HG03439 (cell line): Measurements from ENCODE around the gene C14orf119.
"Not testable (repeated sequence)": the region's sequence is repeated elsewhere in the genome, so short reads cannot be mapped to it uniquely, and the experiment has no call there.

Experiments used
- ATAC-seq: cut with Tn5 transposase; IDR thresholded peaks from one replicate; pipeline ENCODE4 v1.9.1; 2021; ENCODE audit warnings: mild to moderate bottlenecking, moderate library complexity; ENCODE audit not compliant: unreplicated experiment

C14orf119 gene

DNA sequence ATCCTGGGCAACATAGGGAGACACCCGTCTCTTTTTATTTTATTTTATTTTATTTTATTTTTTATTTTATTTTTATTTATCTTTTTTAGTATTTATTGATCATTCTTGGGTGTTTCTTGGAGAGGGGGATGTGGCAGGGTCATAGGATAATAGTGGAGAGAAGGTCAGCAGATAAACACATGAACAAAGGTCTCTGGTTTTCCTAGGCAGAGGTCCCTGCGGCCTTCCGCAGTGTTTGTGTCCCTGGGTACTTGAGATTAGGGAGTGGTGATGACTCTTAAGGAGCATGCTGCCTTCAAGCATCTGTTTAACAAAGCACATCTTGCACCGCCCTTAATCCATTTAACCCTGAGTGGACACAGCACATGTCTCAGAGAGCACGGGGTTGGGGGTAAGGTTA, 12.3 kb downstream of the C14orf119 start:
- not testable (repeated sequence) for ATAC-seq

DNA sequence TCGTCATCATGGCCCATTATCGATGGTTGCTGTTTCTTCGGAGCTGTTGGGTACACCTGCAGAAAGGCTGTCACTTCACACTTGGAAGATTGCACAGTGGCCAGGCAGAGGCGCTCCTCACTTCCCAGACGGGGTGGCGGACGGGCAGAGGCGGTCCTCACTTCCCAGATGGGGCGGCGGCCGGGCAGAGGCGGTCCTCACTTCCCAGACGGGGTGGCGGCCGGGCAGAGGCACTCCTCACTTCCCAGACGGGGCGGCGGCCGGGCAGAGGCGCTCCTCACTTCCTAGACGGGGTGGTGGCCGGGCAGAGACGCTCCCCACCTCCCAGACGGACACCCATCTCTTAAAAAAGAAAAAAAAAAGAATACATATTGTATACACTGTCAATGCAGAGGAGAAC, 12.9 kb downstream of the C14orf119 start:
- not testable (repeated sequence) for ATAC-seq

DNA sequence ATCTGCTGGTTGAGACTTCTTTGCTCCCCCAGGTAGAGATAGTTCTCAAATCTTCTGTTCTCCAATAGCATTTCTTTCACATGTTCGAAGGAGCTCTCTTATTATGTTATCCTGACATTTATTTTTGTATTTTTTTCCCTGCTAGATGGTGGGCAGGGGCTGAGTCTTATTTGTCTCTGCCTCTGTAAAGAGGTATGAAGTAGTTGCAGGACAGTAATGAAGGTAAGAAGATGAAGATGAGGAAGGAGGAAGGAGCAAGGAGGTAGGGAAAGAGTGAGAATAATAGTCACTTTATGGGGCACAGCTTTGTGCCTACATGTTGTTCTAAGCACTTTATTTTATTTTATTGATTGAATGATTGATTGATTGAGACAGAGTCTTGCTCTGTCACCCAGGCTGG, 14.5 kb downstream of the C14orf119 start:
- no peak for ATAC-seq

DNA sequence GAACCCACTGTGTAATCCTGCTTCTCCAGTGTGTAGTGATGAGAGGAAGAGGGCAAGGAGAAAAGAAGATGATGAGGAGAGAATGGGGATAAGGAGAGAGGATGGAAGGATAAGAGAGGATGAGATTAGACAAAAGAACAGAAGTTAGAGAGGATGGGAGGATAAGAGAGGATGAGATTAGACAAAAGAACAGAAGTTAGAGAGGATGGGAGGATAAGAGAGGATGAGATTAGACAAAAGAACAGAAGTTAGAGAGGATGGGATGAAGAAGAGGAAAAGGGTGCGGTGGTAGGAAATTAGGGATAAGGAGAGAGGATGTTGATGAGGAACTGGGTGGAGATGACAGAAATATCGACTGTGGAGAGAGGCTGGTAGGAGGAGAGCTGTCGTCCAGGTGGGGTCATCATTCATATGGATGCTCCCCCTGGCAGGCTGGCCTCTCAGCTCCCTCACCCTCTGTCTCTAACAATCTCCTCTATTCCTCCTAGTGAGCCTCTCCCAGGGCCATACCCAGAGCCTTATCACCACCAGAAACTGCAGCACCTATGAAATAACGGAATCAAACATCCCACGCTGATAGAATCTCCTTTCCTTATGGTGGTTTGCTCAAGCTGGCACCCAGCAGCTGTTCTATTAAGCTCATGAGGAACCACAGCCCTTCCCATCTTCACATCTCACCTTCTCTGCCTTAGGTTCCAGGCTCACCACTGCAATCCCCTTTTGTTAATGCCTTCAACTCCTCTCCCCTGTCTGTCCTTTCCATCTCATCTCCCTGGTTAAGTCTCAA, 15.5 kb downstream of the C14orf119 start:
- ATAC-seq = no peak

DNA sequence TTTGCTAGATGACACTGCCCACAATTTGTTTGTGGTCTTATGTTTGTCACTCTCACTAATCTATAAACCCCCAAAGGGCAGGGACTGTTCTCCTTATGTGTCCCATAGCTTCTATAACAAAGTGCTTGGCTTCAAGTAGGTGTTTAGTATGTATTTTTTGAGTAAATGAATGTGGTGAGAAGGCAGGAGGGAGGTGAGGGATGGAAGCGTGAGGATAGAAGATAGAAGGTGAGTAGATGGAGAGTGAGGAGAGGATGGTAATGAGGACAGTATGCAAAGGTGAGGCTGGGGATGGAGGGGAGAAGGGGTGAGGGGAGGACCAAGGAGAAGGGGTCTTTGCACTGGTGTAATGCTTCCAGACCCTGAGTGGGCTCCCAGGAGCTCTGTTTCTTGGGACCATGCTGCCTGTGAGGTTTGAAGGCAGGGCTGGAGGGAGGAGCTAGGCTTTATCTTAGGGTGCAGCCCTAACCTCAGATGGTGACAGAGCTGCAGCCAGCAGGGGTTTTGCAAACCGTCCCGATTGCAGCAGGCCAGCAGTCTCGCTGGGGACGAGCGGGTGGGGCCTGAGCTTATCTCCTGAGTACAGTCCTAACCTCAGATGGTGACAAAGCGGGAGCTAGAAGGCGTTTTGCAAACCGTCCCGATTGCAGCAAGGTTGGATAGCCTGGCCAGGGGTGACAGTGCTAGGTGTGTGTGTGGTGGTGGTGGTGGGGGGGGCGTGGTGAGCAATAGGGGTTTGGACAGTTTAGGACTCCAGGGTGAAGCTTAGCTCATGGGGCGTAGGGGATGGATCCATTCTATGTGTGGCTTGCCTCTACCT, 17.3 kb downstream of the C14orf119 start:
- no peak for ATAC-seq

DNA sequence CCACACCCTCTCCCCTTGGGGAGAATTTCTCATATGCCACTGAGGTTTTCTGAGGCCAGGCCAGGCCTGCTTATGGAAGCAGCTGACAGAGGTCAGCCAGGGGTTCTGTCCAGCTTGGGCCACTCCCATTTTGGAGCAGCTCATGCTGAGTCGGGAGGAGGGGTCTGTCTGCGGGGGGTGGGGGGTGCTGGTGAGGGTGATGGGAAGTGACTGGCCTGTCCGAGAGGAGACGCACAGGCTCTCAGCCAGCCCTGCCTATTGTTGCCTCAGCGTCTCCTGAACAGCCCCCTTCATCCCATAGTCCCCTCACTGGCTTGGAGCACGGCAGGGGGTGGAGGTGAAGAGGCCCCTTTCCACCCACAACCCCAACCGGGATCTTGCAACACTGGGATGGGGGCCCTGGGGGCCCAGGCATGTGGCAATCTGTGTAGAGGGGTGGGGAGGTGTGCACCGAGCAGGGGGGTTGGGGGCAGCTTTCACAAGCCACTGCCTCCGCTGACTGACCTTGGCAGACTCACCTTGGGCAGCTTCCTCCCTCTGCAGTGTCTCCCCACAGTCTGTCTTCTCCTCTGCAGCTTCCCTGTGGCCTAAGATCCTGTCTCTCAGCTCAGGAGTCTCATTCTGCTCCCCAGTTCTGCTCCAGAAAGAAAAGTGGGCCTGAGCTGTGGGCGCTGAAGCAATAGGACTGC, 18.3 kb downstream of the C14orf119 start:
- no peak for ATAC-seq

DNA sequence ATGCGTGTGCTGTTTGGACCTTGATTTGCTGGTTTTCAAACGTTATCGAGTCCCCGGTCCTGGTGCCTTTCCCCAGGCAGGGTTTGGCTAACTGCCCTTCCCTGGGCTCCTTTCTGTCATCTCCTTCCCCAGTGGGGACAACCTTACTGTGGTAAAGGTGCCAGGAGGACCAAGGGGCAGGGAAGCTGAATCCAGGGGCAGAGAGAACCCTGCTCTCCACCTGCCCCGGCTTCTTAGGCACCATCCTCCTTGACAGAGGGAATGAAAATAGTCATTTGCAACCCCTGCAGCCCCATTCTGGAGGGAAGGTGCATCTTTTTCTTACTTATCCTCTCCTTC, 18.8 kb downstream of the C14orf119 start:
- no peak for ATAC-seq

DNA sequence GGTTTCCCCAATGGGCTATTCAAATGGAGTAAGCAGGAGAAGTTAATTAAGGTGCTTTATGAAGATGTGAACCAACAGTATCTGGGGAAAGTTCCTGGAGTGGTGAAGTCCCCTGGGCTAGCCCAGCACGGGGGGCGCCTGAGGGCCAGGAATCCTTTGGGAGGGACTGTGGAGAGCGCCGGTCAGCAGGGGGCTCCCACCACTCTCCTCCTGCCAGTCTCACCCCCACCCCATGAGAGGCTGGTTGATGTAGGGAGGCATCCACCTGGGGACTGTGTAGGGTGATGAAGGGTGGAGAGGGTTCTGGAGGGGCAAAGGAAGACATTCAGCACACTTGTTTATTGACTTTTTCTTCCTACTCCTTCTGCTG, 19.3 kb downstream of the C14orf119 start:
- ATAC-seq = no peak

DNA sequence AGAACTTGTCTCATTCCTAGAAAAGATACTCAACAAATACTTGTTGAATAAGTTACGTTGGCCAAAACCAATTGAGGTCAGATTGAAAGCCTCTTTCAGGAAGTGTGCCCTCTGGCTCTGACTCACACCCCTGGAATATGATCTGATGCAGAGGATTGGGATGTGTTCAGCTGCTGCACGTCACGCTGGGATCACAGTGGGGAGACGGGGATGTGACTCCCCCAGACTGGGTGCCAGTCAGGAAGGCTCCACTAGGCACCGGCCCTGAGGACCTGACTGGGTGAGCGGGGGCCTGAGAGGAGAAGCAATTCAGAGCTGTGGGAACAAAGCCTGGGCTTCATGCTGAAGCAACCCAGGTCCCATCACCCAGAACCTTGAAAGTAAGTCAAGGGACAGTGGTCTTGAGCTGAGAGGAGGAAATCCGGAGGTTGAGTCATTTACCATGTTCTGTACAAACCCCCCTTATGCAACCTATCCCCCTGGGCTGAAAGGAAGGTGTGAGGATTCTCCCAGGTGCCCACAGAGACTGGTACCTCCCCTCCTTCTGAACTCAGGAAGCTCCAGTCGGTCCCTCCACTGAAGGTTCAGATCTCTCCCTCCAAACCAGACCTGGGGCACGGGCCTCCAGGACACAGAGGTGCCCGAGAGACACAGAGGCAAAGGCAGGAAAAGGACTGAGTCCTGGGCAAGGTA, 19.9 kb downstream of the C14orf119 start:
- ATAC-seq = no peak

DNA sequence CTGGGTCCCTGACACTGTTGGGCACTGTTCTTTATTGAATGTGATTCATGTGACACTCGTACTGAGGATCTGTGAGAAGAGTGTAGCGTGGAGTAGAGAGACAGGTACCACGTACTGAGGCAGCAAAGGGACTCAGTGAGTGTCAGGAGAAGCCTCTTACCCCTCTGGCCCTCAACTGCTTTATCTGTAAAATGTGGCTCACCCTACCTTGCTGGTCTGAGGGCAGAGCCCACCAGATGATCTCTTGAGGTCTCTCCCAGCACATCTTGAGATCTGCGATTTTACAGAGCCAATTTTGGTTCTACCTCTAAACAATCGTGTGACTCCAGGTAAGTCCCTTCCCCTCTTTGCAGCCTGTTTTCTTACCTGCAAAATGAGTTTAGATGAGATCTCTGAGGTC, 20.6 kb downstream of the C14orf119 start:
- ATAC-seq = no peak

DNA sequence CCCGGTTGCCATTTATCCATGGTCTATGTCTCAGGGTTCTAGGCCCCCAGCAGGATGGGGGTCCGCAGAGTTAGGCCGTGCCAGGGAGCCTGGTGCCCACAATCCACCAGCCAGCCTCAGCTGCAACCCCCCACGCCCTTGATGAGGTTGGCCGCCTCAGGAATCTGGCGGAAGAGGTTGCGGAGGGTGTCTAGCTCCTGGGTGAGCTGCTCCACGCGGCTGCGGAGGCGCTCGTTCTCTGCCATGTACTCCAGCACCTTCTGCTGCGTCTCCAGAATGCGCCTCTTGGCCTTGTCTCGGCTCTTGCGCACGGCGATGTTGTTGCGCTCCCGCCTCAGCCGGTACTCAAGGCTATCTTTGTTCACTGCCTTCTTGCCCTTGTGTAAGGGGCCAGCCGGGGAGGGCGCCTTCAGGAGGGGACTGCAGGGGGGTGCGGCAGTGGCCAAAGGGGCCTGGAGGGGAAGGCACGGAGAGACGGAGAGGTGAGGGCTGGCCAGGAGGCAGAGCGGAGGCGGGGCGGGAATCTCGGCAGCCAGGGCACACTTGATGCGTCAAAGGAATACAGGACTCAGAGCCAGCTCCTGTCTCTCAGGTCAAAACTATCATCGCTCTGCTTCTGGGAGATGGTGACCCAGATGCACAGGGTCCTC, 22.2 kb downstream of the C14orf119 start:
- no peak for ATAC-seq

DNA sequence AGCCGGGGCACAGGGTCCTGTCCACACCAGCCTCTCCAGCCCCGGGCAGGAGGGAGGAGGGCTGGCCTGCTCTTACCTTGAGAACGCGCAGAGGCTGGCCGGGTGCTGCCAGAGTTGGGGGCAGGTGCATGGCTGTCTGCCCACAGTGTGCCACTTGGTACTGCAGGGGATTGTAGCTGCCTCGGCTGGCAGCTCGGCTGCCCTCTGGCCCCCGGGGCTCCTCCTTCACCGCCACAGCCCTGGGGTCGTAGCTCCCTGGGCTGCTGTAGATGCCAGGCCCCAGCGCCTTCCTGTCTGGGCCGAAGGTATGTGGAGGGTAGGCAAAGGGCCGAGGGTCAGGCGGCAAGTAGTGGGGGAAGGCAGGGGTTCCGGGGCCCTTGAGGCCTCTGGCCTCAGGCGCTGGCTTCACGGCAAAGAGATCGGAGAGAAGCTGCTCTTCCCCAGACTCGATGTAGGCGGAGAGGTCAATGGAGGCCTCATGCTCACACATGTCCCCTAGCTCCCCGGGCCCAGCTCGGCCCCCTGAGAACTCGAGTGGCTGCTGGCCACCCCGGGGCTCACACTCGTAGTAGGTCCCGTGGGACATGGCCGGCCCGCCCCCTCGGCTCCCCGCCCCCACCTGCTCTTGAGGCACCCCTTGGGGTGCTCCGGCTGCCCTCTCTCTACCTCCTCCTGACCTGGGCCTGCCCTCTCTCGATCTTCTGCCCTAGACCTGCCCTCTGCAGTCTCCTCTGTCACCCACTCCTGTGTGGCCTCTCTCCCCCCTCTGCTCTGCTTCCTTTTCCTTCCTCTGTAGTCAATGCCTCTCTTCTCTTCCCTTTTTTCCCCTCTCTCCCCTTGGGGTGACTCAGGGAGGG, 23.4 kb downstream of the C14orf119 start, which contains the start of gene CEBPE:
Gene CEBPE (minus strand): TSS at position 750 of the 857 bp plus-strand sequence. CDS start 164 bp downstream, at position 586.
- ATAC-seq = no peak

DNA sequence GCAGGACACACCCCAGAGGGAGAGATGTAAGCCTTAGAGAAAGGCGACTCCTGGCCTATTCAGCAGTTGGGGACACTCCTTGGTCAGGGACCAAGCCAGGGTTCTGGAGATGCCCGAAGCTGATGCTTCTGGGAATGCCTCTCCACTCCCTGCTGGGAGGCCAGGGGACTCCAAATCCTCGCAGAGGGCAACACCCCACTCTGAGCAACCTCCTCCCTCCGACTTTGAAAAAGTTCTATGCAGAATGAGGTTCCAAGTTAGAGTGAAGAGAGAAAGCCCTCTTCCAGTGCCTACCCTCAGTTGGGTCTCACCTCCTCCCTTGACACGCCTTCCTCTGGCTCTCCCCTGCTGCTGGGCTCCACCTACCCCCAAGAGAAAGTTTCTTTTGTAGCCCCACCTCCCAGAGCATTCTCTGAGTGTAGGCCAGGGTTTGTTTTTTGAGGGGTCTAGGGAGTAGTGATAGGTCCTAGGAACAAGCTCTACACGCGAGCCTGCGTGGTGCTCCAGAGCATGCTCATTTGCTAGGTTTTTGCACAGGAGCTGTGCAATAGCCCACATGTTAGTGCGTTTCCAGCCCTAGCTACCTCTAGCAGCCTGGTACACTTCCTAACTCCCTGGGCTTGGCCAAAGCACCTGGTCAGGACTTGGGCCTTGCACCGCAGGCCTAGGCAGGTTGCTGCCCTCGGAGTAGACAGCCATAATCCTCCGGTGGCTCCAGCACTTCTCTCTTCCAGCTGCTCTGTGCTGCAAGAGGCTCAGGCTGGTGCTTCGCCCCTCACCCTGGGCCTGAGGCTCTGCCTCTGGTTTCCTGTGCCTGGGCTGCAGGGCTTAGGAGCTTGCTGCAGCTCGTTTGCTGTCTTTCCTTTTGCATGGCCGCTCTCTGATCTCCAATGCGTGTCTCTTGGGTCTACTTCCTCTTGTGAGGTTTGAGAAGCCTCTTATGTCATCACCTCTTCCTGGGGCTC, 24.3 kb downstream of the C14orf119 start:
- ATAC-seq = no peak

DNA sequence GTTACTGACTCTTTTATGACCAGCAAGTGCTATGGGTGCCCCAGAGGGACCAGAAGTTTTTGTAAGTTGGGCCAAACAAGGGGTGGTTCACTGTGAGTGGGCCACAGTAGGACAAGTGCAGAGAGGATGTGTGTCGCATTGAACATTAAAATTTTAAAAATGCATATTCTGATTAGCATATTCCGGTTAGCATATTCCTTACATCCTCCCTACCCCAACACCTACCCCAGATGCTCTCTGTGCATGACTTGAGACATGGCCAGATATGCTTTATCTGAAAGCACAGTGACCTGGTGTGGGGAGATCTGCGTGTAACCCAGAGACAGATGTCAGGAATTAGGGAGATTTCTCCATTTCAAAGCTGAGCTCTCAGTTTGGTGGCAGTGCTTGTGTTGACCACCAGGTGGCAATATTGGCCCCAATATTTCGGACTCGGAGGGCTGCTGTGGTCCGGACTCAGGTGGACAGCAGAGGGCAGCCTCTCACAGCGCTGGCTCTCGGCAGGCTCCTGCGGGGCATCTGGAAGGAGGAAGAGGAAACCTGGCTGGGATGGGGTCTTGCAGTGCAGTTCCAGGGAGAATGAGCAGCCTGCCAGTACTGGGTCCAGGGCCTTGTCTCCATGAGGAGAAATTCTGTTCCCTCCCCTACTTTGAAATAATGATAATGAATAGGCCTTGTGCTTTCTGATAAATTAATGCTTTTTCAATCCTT, 25.4 kb downstream of the C14orf119 start:
- peak; percentile 90 for ATAC-seq

DNA sequence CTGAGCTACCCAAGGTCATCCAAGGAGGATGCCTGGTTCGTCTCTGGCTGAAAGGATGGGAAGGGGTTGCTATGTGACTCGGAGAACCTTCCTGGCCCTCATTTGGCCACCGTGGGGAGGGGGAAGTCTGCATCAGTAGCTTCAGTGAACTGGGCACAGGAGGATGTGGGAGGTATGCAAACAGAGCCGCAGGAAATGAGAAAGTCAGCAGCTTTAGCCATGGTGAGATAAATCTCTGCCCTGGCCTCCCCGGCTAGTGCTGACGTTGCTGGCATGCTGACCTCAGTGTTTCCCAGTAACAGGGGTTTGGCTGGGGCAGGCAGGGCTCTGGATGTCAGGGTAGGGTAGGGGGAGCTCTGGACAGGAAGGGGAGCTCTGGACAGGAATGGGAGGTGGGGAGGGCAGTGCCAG, 26.1 kb downstream of the C14orf119 start:
- no peak for ATAC-seq

DNA sequence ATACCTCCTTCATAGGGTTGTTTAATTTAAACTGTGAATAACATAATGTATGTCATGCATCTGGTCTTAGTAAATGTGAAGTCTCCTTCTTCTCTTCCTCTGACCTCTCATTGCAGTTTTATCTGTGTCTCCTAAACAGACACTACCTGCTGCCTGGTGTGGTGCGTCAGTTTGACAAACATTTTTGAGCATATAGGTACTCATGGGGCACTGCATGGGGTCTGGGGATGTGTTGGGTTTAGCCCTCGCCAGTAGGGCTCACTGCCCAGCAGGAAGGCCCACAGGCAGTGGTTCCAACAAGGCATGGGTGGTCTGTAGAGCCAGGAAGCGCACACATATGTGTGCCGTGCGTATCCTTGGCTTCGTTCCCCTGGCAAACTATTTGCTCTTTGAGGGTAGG, 26.8 kb downstream of the C14orf119 start:
- ATAC-seq = no peak

DNA sequence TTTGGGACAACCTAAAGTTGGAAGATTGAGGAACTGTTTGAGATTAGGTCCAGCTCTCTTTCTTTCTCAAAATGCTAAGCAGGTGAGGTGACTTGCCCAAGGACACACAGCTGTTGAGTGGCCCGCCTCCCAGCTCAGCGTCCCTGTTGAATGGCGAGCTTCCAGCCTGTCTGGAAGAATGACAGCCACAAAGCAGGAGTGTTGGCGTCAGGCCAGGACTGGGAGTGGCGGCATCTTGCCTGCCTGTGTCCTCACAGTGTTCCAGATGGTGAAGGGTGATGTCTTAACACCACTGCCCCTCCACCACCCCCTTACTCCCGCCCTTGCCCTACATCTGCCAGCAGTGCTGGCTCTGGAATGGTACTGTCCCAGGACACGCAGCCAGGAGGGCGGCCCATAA, 28.1 kb downstream of the C14orf119 start:
- no peak for ATAC-seq
